ENCODE data around the gene CHRNA10.

DNA sequence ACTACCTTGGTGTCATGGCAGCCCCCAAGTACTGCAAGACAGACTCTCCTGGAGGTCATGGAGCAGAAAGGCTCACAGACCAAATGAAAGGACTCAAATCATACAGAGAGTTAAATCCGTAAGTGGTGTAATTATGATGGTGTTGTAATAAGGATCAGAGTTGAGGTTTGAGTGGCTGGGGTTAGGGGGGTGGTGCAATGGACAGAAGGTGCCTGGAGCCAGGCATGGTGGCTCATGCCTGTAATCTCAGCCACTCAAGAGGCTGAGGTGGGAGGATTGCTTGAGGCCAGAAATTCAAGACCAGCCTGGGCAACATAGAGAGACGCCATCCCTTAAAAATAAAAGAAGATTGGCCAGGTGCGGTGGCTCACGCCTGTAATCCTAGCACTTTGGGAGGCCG is 48.1 kb downstream of the CHRNA10 start:
- TF ChIP-seq, protein P1, sequence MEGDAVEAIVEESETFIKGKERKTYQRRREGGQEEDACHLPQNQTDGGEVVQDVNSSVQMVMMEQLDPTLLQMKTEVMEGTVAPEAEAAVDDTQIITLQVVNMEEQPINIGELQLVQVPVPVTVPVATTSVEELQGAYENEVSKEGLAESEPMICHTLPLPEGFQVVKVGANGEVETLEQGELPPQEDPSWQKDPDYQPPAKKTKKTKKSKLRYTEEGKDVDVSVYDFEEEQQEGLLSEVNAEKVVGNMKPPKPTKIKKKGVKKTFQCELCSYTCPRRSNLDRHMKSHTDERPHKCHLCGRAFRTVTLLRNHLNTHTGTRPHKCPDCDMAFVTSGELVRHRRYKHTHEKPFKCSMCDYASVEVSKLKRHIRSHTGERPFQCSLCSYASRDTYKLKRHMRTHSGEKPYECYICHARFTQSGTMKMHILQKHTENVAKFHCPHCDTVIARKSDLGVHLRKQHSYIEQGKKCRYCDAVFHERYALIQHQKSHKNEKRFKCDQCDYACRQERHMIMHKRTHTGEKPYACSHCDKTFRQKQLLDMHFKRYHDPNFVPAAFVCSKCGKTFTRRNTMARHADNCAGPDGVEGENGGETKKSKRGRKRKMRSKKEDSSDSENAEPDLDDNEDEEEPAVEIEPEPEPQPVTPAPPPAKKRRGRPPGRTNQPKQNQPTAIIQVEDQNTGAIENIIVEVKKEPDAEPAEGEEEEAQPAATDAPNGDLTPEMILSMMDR (IDR thresholded peaks at IDR 0.05; ENCODE audit: poor library complexity, severe bottlenecking): no peak
- TF ChIP-seq, protein P2, sequence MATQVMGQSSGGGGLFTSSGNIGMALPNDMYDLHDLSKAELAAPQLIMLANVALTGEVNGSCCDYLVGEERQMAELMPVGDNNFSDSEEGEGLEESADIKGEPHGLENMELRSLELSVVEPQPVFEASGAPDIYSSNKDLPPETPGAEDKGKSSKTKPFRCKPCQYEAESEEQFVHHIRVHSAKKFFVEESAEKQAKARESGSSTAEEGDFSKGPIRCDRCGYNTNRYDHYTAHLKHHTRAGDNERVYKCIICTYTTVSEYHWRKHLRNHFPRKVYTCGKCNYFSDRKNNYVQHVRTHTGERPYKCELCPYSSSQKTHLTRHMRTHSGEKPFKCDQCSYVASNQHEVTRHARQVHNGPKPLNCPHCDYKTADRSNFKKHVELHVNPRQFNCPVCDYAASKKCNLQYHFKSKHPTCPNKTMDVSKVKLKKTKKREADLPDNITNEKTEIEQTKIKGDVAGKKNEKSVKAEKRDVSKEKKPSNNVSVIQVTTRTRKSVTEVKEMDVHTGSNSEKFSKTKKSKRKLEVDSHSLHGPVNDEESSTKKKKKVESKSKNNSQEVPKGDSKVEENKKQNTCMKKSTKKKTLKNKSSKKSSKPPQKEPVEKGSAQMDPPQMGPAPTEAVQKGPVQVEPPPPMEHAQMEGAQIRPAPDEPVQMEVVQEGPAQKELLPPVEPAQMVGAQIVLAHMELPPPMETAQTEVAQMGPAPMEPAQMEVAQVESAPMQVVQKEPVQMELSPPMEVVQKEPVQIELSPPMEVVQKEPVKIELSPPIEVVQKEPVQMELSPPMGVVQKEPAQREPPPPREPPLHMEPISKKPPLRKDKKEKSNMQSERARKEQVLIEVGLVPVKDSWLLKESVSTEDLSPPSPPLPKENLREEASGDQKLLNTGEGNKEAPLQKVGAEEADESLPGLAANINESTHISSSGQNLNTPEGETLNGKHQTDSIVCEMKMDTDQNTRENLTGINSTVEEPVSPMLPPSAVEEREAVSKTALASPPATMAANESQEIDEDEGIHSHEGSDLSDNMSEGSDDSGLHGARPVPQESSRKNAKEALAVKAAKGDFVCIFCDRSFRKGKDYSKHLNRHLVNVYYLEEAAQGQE (IDR thresholded peaks at IDR 0.05; ENCODE audit: borderline replicate concordance): no peak
- TF ChIP-seq EZH2 (IDR thresholded peaks at IDR 0.05; ENCODE audit: borderline replicate concordance, insufficient read depth, low read length, poor library complexity, severe bottlenecking) (no peak), RAD21 (conservative IDR thresholded peaks at IDR 0.05) (no peak), EP300 (conservative IDR thresholded peaks at IDR 0.05; ENCODE audit: poor library complexity, severe bottlenecking) (no peak), POLR2AphosphoS5 (IDR thresholded peaks at IDR 0.05) (no peak), SMC3 (conservative IDR thresholded peaks at IDR 0.05; ENCODE audit: poor library complexity) (no peak)
